ENCODE data around the gene NKAIN1. TPM values are rescaled to one million over a fixed set of nuclear protein-coding genes. Genes with fewer than 3 reads are reported as not detected.

Gene NKAIN1
- total RNA-seq, 1 donor from 2014 or later = not detected

GRCh38 chr1:31135973-31136600 is 103.6 kb downstream of the NKAIN1 start:
- Histone ChIP-seq H3K27me3 (ENCODE audit: control insufficient read depth, insufficient read depth, low read length) (no peaks in the 10 kb centered on the region), H3K36me3 (ENCODE audit: control insufficient read depth, insufficient read depth, low read length) (no peaks in the 10 kb centered on the region), H3K4me3 (ENCODE audit: low read depth, low read length) (no peak overlapping the region)
- no peak for TF ChIP-seq CTCF (IDR thresholded peaks at IDR 0.05; ENCODE audit: insufficient read depth, low read length, severe bottlenecking)
- FAIRE-seq = no peak
- DNase-seq (ENCODE audit: low read depth) = no peak

DNA sequence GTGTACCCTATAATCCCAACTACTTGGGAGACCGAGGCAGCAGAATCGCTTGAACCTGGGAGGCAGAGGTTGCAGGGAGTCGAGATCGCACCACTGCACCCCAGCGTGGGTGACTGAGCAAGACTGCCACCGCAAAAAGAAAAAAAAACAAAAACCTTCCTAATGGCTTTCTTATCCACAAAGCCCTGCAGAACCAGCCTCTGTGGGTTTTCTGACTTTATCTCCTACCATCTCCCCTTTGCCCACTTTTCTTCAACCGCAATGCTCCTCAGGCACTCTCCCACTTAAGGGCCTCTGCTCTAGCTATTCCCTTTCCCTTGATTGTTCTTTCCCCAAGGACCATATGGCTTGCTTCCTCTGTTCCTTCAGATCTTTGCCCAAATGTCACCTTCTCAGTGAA is 106.3 kb downstream of the NKAIN1 start:
- H3K27me3 ChIP-seq (ENCODE audit: control insufficient read depth, insufficient read depth, low read length) = no peaks in the 10 kb centered on the region
- no peak for TF ChIP-seq CTCF (IDR thresholded peaks at IDR 0.05; ENCODE audit: insufficient read depth, low read length, severe bottlenecking)
- FAIRE-seq (no peak), DNase-seq (ENCODE audit: low read depth) (no peak)
- no peak overlapping the region for H3K4me3 ChIP-seq (ENCODE audit: low read depth, low read length)
- no peaks in the 10 kb centered on the region for H3K36me3 ChIP-seq (ENCODE audit: control insufficient read depth, insufficient read depth, low read length)

Other genes starting within 250 kb of the NKAIN1 start
- 38.7 and 48.6 TPM in 2 replicates for gene PUM1, start 174.2 kb downstream of the NKAIN1 start, total RNA-seq
- 142 and 164 TPM in 2 replicates for gene SNRNP40, start 56.9 kb upstream of the NKAIN1 start, total RNA-seq
- gene ZCCHC17, start 57.1 kb upstream of the NKAIN1 start, total RNA-seq = 35.8 and 48.8 TPM in 2 replicates
- gene FABP3, start 133.2 kb upstream of the NKAIN1 start, total RNA-seq = 0.79 and 3.8 TPM in 2 replicates
- 23.2 and 40.7 TPM in 2 replicates for gene SERINC2, start 173.3 kb upstream of the NKAIN1 start, total RNA-seq

Data from bronchial epithelial cell (primary cell).